Measurements from ENCODE around the gene CEP85. TPM values are rescaled to one million over a fixed set of nuclear protein-coding genes. Genes with fewer than 3 reads are reported as not detected.

CEP85 gene
- total RNA-seq, 4 donors from 2014 or later, result 7.5 to 14.7 (median 12.5) TPM

DNA sequence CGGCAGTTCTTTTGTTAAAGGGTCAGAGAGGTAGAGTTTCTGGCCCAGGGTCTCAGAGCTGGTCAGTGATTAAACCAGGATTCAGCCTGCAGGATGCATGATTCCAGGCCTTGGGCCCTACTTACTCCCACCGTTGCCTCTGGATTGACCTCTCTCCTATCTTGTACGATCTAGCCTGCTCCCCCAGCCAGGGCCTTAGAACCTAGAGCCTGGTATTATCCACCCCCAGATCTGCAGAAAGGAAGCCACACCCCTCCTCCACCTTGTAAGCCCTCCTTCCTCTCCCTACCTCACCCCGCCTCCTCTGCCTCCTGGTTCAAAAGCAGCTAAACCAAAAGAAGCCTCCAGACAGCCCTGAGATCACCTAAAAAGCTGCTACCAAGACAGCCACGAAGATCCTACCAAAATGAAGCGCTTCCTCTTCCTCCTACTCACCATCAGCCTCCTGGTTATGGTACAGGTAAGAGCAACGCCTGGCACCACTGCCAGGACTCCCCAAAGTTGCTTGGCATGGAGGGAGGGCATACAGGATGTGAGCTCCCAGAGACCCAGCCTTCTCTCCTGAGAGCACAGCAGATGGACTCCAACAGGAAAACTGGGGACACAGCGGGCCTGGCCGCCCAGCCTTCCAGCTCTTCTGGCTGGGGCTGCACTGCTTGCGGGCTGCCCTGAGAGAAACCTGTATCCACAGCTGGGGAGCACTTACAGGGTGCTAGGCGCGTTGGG lies 83.8 kb downstream of the CEP85 start, which contains the start of gene CD52:
Gene CD52 (plus strand): TSS at position 347 of the 726 bp plus-strand sequence. CDS start 60 bp downstream, at position 407.
- H3K4me3 ChIP-seq, result peak within 1 kb of the TSS; percentile 4 to 50 (median 22)
- H3K27me3 ChIP-seq, result no peaks in the 10 kb centered on the region
- TF ChIP-seq, protein P1, sequence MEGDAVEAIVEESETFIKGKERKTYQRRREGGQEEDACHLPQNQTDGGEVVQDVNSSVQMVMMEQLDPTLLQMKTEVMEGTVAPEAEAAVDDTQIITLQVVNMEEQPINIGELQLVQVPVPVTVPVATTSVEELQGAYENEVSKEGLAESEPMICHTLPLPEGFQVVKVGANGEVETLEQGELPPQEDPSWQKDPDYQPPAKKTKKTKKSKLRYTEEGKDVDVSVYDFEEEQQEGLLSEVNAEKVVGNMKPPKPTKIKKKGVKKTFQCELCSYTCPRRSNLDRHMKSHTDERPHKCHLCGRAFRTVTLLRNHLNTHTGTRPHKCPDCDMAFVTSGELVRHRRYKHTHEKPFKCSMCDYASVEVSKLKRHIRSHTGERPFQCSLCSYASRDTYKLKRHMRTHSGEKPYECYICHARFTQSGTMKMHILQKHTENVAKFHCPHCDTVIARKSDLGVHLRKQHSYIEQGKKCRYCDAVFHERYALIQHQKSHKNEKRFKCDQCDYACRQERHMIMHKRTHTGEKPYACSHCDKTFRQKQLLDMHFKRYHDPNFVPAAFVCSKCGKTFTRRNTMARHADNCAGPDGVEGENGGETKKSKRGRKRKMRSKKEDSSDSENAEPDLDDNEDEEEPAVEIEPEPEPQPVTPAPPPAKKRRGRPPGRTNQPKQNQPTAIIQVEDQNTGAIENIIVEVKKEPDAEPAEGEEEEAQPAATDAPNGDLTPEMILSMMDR (IDR thresholded peaks at IDR 0.05), result no peak
- peak in 1 of 4 donors; percentile 37 for TF ChIP-seq POLR2A (IDR thresholded peaks at IDR 0.05)
- intact Hi-C loops (cut with DNase I), result loop anchor here (10.0 kb wide), 1 partner anchor 153 kb away; the partner anchor contains the start of genes C1orf232 and ZNF593
- 40 to 61% methylated on average over 6 to 7 of the region's 12 CpGs for WGBS, 2 donors
- peaks cover 0 to 43% (median 10%) of the 10 kb centered on the region in 3 donors for H3K4me1 ChIP-seq
- peaks cover 0 to 34% (median 8%) of the 10 kb centered on the region in 3 donors for H3K36me3 ChIP-seq
- H3K9me3 ChIP-seq, result no peaks in the 10 kb centered on the region
- peak within 1 kb of the TSS; percentile 33 to 58 (median 36) for H3K27ac ChIP-seq
- DNase-seq, result no peak

DNA sequence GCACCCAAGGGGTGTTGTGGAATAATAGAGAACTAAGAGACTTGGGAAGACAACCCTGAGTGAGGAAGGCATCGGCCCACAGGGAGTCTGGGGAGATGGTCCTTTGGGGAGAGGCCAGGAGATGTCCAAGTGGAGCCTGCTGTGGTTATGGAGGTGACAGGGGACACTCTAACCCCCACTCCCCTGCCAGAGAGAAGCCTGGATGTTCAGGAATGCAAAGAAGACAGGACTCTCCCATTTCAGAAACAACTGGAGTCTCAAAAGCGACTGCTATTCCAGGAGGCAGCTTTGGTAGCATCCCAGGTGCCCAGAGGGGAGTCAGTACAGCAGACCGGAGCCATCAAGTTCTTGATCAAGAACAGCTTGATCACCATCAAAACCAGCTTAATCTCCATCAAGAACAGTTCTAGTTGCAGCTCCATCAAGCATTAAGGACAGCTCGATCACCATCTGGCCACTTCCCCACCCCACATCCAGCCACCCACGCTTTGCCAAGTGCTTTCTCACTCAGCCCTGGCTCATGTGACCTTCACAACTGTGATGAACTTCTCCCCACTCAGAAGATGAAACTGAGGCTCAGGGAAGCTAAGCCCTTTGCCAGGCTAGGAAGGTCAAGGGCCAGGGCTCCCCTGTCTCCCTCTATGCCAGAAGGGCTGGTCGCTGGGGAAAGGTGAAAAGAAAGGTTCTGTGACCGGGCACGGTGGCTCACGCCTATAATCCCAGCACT lies 84.5 kb downstream of the CEP85 start:
- intact Hi-C loops (cut with DNase I), result loop anchor here (10.0 kb wide), 1 partner anchor 154 kb away; the partner anchor contains the start of genes C1orf232 and ZNF593
- Histone ChIP-seq H3K9me3 (no peaks in the 10 kb centered on the region), H3K36me3 (peaks cover 0 to 42% (median 8%) of the 10 kb centered on the region in 3 donors), H3K27ac (peak overlapping the region; percentile 33 to 58 (median 36)), H3K27me3 (no peaks in the 10 kb centered on the region), H3K4me1 (peaks cover 0 to 43% (median 10%) of the 10 kb centered on the region in 3 donors), H3K4me3 (peak overlapping the region; percentile 4 to 50 (median 22))
- TF ChIP-seq, protein P1 (IDR thresholded peaks at IDR 0.05), result no peak
- peak in 1 of 4 donors; percentile 26 for TF ChIP-seq POLR2A (IDR thresholded peaks at IDR 0.05)
- no peak for DNase-seq
- WGBS, 2 donors, result 56 to 85% methylated on average over 4 to 8 of the region's 9 CpGs

DNA sequence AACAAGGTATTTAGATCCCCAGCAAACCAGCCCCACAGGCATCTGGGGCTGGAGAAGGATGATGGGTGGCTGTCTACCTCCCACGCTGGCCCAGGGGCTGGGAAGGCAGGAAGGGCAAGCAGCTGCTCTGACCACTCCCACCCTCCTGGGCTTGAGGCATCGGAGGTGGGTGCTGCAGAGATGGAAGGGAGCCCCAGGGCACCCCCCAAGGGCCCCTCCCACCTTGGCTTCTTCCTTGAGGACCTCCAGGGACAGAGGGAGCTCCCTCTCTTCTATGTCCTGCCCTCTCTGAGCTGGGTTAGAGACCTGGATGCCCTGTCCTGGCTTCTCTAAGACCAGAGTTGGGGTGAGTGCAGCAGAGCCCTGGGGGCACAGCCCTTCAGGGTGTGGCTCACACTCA lies 86.9 kb downstream of the CEP85 start:
- DNase-seq, result no peak
- Histone ChIP-seq H3K27ac (peak overlapping the region in 1 of 4 donors; percentile 17), H3K27me3 (peaks cover 0 to 4% (median 0%) of the 10 kb centered on the region in 4 donors), H3K4me1 (peaks cover 0 to 34% (median 10%) of the 10 kb centered on the region in 3 donors), H3K9me3 (no peaks in the 10 kb centered on the region), H3K4me3 (no peak overlapping the region), H3K36me3 (peaks cover 0 to 66% (median 8%) of the 10 kb centered on the region in 3 donors)
- intact Hi-C loops (cut with DNase I), result loop anchor here (5.0 kb wide), 1 partner anchor 39 kb away; the partner anchor contains the start of gene SH3BGRL3
- WGBS, 2 donors, result 20% methylated on average over 1 of the region's 2 CpGs; no CpG with 5 or more reads in 1 of the 2 donors
- no peak for TF ChIP-seq POLR2A (IDR thresholded peaks at IDR 0.05)
- TF ChIP-seq, protein P1 (IDR thresholded peaks at IDR 0.05), result no peak

DNA sequence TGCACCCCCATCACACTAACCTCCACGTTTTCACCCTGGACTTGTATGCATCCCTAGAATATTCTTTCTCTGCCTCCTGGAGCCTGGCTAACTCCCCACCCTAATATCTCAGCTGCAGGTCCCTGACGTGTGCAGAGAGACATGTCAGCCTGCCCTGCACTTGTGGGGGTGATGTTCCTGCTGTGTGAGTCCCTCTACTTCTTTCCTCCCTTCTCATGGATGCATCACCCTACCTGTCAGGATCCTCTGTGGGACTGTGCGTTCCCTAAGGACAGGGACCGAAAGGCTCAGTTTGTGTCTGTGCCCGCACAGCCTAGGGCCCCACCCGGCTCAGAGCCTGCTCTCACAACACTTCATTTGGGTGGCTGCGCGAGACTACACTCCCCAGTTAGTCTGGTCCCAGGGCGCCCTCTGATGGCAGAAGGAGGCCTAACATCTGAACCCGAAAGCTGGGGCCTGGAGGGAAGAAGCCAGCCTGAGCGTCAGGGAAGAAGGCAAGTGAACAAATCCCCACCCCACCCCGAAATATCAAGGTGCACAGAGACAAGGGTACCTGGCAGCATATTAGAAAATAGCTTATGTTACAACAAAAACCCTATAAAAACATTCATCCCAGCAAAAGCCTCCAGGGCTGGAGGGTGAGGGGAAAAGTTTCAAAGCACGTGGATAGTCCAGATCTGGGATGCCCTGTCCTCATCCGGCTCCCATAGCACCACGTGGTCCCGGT lies 87.5 kb downstream of the CEP85 start:
- H3K9me3 ChIP-seq, result no peaks in the 10 kb centered on the region
- peaks cover 0 to 4% (median 0%) of the 10 kb centered on the region in 4 donors for H3K27me3 ChIP-seq
- H3K27ac ChIP-seq, result peak overlapping the region in 3 of 4 donors; percentile 0 to 21 (median 17)
- intact Hi-C loops (cut with DNase I), result loop anchor here (5.0 kb wide), 1 partner anchor 39 kb away; the partner anchor contains the start of gene SH3BGRL3
- no peak overlapping the region for H3K4me3 ChIP-seq
- peaks cover 0 to 34% (median 10%) of the 10 kb centered on the region in 3 donors for H3K4me1 ChIP-seq
- TF ChIP-seq, protein P1 (IDR thresholded peaks at IDR 0.05), result peak; percentile 80 to 97 (median 93)
- TF ChIP-seq POLR2A (IDR thresholded peaks at IDR 0.05), result no peak
- H3K36me3 ChIP-seq, result peaks cover 0 to 69% (median 8%) of the 10 kb centered on the region in 3 donors
- WGBS, 2 donors, result 12 to 15% methylated on average over 10 to 11 of the region's 16 CpGs
- DNase-seq, result peak; percentile 68

Measured in esophagus squamous epithelium (tissue), 5 donors.